HUDEP-2 (cell line): ENCODE data around the gene ABHD2.
"Not testable (repeated sequence)": the region's sequence is repeated elsewhere in the genome, so short reads cannot be mapped to it uniquely, and the experiment has no call there.

Source experiments
- DNase-seq, 76 experiments: peaks; one replicate each; lab custom pipeline; 2025; ENCODE audit not compliant: unreplicated experiment in 76 of 76; lab: John Stamatoyannopoulos, UW

The ABHD2 gene

DNA sequence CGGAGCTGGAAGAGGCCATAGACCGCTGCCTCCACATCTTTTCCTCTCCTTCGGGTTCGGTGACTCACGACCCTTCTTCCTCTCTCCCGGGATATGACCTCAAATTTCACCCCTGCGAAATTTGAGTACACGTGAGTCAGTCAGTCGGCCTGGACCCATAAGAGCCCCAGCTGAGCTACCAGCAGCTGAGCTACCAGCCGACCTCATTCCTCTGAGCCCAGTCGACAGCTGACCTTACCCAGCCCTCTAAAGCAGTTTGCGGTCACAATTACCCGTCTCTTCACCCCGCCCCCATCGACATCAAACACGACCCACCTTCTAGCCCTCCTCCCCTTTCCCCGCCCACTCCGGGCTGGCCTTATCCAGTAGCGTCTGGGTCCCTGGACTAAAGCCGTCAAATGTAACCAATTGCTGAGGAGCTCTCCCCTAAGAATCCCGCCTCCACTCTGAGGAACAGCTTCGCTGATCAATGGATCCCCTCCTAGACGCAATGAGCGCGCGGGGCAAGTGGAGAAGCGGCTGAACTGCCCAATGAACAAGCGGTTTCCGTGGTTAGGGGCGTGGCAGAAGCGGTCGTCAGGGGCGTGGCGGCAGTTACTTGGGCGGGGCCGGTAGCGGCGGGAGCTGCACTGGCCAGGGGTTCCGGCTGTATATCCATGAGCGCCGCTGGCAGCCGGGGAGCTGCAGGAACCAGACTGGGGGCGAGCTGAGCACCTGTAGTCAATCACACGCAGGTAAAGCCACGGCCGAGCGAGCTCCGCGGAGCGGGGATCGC, at the start of gene ABHD2:
Gene ABHD2 (plus strand): TSS at position 627 of the 775 bp plus-strand sequence. CDS start 27,872 bp downstream, outside the sequence.
- peak in 75 of 76 experiments; percentile 92 to 100 (median 99) for DNase-seq

GRCh38 chr15:89039142-89039541, 49.1 kb upstream of the ABHD2 start:
- DNase-seq = no peak

DNA sequence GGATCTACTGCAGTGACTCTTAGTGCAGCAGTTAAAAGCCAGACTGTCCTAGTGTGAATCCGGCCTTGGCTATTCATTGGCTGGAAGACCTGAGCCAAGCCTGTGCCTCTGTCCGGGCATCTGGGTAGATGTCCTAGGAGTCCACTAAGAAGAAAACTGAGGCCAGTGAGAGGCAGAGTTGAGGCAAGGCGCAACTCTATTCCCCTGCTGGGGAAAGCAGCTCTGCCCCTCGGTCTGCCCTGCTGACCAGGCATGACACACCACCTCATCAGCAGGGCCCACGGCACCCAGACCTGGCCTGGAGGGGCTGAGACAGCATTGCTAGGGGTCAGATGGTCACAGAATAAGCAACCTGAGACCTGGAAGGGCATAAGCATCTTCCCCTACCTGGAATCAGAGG, 46.7 kb upstream of the ABHD2 start:
- DNase-seq = no peak

- DNase-seq = no peak
Observed at GRCh38 chr15:89042387-89042786, 45.9 kb upstream of the ABHD2 start.

GRCh38 chr15:89043031-89044002, 44.9 kb upstream of the ABHD2 start:
- no peak for DNase-seq

- DNase-seq = not testable (repeated sequence)
Observed at GRCh38 chr15:89049016-89049666, 39.1 kb upstream of the ABHD2 start.

DNA sequence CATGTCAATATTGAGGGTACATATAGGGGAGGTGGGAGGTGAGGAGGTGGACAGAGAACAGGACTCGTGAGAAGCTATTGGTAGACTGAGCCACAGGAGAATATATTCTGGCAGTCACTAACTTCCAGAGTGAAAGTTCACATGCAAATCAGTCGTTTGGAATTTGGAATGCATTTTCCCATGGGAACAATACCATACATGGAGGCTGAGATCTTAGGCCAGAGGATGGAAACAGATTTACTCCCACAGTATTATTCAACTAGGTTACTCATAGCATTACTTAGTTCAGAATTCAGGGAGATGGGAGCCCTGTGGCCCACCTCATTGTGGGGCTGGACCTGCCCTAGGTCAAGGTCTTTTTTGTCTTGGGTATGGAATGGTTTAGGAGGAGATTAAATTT, 36.4 kb upstream of the ABHD2 start:
- DNase-seq = no peak

DNA sequence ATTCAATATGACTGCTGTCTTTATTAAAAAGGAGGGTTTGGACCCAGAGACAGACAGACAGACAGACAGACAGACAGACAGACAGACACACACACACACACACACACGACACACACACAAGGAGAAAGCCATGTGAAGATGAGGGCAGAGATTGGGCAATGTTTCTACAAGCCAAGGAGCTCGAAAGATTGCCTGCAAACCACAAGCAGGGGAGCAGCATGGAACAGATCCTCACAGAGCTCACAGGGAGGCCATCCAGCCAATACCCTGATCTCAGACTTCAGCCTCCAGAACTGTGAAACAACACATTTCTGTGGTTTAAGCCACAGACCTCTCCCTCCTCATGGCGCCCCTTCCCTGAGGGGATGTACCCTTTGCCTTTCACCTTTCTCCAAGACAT, 35.8 kb upstream of the ABHD2 start:
- peak in 1 of 76 experiments; percentile 4 for DNase-seq

GRCh38 chr15:89054873-89055272, 33.4 kb upstream of the ABHD2 start:
- no peak for DNase-seq

GRCh38 chr15:89057506-89058133, 30.6 kb upstream of the ABHD2 start:
- DNase-seq = peak in 71 of 76 experiments; percentile 6 to 88 (median 65)

GRCh38 chr15:89058376-89058775, 29.9 kb upstream of the ABHD2 start:
- DNase-seq = no peak

GRCh38 chr15:89058876-89059405, 29.3 kb upstream of the ABHD2 start:
- DNase-seq = no peak

- DNase-seq = no peak
Observed at GRCh38 chr15:89066280-89066679, 22.0 kb upstream of the ABHD2 start.

GRCh38 chr15:89067751-89068150, 20.5 kb upstream of the ABHD2 start:
- DNase-seq = no peak

DNA sequence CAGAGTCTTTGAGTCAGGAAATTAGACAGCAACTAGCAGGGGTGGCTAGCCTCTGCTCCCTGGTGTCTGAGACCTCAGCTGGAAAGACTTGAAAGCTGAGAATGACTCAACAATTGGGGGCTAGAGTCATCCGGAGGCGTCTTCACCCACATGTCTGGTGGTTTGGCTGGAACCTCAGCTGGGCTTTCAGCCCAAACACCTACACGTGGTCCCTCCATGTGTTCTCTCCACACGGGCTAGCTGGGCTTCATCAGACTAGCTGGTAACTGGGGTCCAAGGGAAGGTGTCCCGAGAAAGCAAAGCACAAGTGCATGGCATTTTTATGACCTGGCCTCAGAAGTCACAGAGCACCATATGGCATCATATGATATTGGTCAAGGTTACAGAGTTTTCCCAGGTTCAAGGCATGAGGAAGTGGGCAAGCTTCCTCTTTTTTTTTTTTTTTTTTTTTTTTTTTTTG, 19.9 kb upstream of the ABHD2 start:
- DNase-seq = peak in 64 of 76 experiments; percentile 12 to 90 (median 50)

- DNase-seq = no peak
Observed at GRCh38 chr15:89070197-89071124, 17.8 kb upstream of the ABHD2 start.

DNA sequence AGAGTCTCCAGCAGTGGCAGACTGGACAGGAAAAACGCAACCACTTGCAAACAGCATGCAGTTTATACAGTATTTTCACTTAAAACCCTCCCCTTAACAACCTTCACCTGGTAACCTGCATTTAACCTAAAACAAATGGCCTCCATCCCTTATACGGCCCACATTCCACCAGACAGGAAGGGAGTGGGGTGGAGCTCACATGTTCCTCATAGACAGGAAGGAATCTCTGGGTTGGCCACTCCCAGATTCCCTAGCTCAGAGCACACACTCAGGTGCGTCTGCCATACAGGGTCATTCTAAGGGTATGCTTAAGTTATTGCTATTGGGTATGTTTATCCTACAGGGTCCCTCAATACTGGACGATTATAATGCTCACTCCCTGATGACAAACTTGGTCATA, 16.8 kb upstream of the ABHD2 start:
- no peak for DNase-seq

DNA sequence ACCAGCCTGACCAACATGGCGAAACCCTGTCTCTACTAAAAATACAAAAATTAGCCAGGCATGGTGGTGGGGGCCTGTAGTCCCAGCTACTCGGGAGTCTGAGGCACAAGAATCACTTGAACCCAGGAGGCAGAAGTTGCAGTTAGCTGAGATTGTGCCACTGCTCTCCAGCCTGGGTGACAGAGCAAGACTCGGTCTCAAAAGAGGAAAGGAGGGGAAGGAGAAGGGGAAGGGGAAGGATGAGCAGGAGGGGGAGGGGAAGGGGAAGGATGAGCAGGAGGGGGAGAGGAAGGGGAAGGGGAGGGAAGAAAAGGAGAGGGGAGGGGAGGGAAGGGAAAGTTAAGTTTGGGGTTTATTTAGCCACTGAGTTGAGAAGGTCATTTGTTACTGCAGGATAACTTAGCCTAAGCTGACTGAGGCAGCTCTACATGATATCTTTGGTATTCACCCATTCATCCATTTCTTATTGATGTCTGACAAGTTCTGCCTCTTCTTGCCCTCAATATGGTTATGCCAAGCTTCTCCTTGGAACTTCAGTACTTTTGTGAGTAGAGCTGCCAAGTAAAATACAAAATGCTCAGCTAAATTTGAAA, 15.9 kb upstream of the ABHD2 start:
- DNase-seq = no peak
